Stomach (tissue), 9 donors: ENCODE measurements around the gene RNH1. TPM values are rescaled to one million over a fixed set of nuclear protein-coding genes. Genes with fewer than 3 reads are reported as not detected.

Experiments used
- DNase-seq, 2 donors: peaks; one replicate each; pipeline versions ENCODE4 v3.0.0 to v3.0.0-alpha.2; 2013 to 2019
- H3K27ac ChIP-seq, 5 donors: fragments of 200-600 bp in 4 of 5; sonication (generic) in 4 of 5; one replicate each; pipeline ENCODE4 v1.5.1; 2013 to 2019; ENCODE audit warnings: mild to moderate bottlenecking in 1 of 5, moderate library complexity in 1 of 5
- H3K27me3 ChIP-seq, 3 donors: fragments of 200-600 bp; sonication (generic); one replicate each; pipeline ENCODE4 v1.5.1; 2017 to 2019; ENCODE audit warnings: mixed run types in 1 of 3
- H3K36me3 ChIP-seq, 4 donors: fragments of 200-600 bp; sonication (generic); 1 replicate in 3 of 4; 2 replicates in 1 of 4; pipeline ENCODE4 v1.5.1; 2016 to 2019
- H3K4me1 ChIP-seq, 4 donors: fragments of 200-600 bp; sonication (generic); one replicate each; pipeline ENCODE4 v1.5.1; 2016 to 2019
- H3K4me3 ChIP-seq, 4 donors: fragments of 200-600 bp; sonication (generic) in 3 of 4; one replicate each; pipeline ENCODE4 v1.5.1; 2016 to 2019; ENCODE audit warnings: mild to moderate bottlenecking in 1 of 4
- H3K9me3 ChIP-seq, 4 donors: fragments of 200-600 bp; sonication (generic); one replicate each; pipeline ENCODE4 v1.5.1; 2016 to 2019
- EP300 ChIP-seq: sonication (generic); formaldehyde crosslinking; IDR thresholded peaks from one replicate; pipeline ENCODE4 v1.6.1; 2017; ENCODE audit warnings: antibody characterized with exemption
- POLR2A ChIP-seq, 4 donors: fragments of 450-650 bp; IDR thresholded peaks; one replicate each; pipeline ENCODE4 v1.6.1; 2016; ENCODE audit warnings: antibody characterized with exemption in 4 of 4, control low read depth in 2 of 4, mild to moderate bottlenecking in 1 of 4, moderate library complexity in 1 of 4
- POLR2AphosphoS5 ChIP-seq, 3 donors: sonication (generic); formaldehyde crosslinking; IDR thresholded peaks; one replicate each; pipeline ENCODE4 v1.6.1; 2016; ENCODE audit warnings: antibody characterized with exemption in 3 of 3
- WGBS, 5 donors: extraction: QIAGEN DNeasy Blood & Tissue Kit in 3 of 5; methylation state at CpG; one replicate each; pipeline versions ENCODE4 v1.1.5 to v1.1.7; 2013 to 2018; 5-methylcytosine and 5-hydroxymethylcytosine counted together
- intact Hi-C: fragments of 100-400 bp; cut with DNase I; formaldehyde crosslinking; loops from one replicate; pipeline ENCODE4 v1.15.1; 2023; ENCODE audit warnings: low total_unique reads
- polyA plus RNA-seq, 3 donors: library from polyadenylated mRNA; stranded (reverse); fragments of 200-250 nt; gene quantifications; one replicate each; pipeline ENCODE4 v1.2.3, GENCODE V29; 2013
- total RNA-seq, 5 donors: library from RNA; depleted of rRNA; stranded (reverse); fragments of >200 nt; gene quantifications; one replicate each; pipeline versions ENCODE4 v1.1.0 to v1.2.3, GENCODE V29; 2014 to 2016
- TF ChIP-seq, protein P1 (sequence below), 7 experiments: fragments of 450-650 bp in 4 of 7; fragments of 200-600 bp in 3 of 7; sonication (generic) in 3 of 7; IDR thresholded peaks; one replicate each; pipeline ENCODE4 v1.5.1; 2016 to 2019; ENCODE audit warnings: antibody characterized with exemption in 7 of 7, control low read depth in 2 of 7, mild to moderate bottlenecking in 1 of 7
- donor health status: healthy with polysubstance abuse.
- donor health status: Bipolar disorder and iron deficiency.
- donor health status: healthy.

RNH1 gene
- total and polyA plus RNA-seq, 8 donors: 61.3 to 260 (median 134) TPM

DNA sequence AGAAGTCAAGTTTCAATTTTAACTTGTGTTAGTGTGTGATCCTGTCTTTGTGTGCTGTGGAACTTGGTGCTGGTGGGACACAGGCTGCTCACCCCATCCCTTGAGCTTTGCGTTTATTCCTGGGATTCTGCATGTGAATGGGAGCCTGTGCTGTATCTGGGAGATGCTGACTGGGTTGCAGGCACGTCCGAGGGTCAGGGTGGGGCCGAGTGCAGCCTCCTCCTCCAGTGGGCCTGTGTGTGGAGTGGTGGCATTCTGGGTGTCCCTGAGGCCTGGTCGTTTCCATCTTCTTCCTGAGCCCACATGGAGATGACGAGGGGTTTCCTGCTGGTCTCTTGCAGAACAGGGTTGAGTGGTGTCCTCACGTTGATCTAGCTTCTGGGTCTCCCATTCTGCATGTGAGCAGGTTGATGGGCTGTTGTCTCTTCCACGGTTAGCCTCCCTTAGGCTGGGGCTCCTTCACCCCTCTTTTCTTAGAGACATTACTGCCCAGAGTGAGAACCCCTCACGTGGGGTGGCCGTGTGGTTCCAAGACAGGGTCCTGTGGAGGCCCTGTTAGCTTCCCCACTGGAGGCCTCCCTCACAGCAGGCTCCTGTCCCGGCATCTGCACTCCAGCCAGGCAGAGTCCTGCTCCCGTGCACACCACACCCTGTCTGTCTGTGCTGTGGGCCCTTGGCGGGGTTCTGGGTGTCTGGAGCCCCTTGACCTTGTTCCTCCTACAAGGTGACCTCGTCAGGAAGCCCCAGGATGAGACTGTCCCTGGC, 52.1 kb downstream of the RNH1 start:
- WGBS, 5 donors: 72 to 81% (median 76%) methylated on average over 9 to 14 of the region's 14 CpGs
- Histone ChIP-seq H3K27ac (no peak overlapping the region), H3K9me3 (no peaks in the 10 kb centered on the region), H3K4me3 (no peak overlapping the region), H3K4me1 (peaks cover 11 to 24% (median 19%) of the 10 kb centered on the region in 4 donors), H3K27me3 (no peaks in the 10 kb centered on the region), H3K36me3 (peaks cover under 1 to 46% (median 36%) of the 10 kb centered on the region in 4 donors)
- no peak for DNase-seq
- intact Hi-C loops: no loop called here
- TF ChIP-seq POLR2A (IDR thresholded peaks at IDR 0.05) (no peak), EP300 (no peak), POLR2AphosphoS5 (IDR thresholded peaks at IDR 0.05) (no peak)
- TF ChIP-seq, protein P1, sequence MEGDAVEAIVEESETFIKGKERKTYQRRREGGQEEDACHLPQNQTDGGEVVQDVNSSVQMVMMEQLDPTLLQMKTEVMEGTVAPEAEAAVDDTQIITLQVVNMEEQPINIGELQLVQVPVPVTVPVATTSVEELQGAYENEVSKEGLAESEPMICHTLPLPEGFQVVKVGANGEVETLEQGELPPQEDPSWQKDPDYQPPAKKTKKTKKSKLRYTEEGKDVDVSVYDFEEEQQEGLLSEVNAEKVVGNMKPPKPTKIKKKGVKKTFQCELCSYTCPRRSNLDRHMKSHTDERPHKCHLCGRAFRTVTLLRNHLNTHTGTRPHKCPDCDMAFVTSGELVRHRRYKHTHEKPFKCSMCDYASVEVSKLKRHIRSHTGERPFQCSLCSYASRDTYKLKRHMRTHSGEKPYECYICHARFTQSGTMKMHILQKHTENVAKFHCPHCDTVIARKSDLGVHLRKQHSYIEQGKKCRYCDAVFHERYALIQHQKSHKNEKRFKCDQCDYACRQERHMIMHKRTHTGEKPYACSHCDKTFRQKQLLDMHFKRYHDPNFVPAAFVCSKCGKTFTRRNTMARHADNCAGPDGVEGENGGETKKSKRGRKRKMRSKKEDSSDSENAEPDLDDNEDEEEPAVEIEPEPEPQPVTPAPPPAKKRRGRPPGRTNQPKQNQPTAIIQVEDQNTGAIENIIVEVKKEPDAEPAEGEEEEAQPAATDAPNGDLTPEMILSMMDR (IDR thresholded peaks at IDR 0.05): no peak

DNA sequence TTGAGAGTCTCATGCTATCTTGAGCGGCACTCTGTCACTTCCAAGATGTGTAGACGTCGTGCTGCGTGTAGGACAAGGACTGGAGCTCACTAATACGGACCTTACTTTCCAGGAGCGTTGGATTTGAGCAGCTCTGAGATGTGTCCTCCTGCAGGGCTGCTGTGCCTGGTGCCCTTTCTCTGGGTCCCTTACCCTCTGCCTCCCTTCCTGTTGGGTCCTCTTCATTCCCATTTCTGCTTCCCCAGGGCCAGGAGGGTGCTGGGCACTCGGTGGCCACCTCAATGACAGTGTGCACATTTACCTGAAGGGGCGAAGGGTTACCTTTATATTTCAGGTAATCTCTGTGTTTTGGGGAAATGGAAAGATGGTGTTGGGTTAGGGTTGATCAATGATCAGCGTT, 53.0 kb downstream of the RNH1 start:
- Histone ChIP-seq H3K4me3 (no peak overlapping the region), H3K27ac (no peak overlapping the region), H3K9me3 (no peaks in the 10 kb centered on the region), H3K4me1 (peaks cover 19 to 34% (median 28%) of the 10 kb centered on the region in 4 donors), H3K27me3 (no peaks in the 10 kb centered on the region), H3K36me3 (peaks cover 0 to 38% (median 33%) of the 10 kb centered on the region in 4 donors)
- intact Hi-C loops: no loop called here
- WGBS, 5 donors: 87 to 93% (median 92%) methylated on average over 9 of the region's 9 CpGs
- TF ChIP-seq EP300 (no peak), POLR2AphosphoS5 (IDR thresholded peaks at IDR 0.05) (no peak), POLR2A (IDR thresholded peaks at IDR 0.05) (no peak)
- TF ChIP-seq, protein P1 (IDR thresholded peaks at IDR 0.05): no peak
- no peak for DNase-seq

DNA sequence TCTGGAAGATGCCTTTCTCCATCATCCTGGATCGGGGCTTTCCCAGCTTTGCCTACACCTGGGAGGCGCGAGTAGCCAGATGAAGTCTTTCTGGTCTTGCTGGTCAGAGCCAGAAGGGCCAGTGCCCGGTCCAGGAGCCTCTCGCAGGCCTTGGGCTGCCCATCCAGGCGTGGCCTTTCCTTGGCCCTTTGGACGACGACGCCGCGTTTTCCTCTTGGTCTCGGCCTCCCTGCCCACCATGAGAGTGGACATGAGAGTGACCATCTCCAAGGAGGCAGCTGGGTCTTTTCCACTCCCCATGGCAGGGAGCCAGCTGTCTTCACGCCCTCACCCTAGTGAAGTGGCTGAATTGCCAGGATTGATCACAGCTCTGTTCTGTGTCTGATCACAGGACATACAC, 53.5 kb downstream of the RNH1 start:
- WGBS, 5 donors: 86 to 93% (median 88%) methylated on average over 13 of the region's 13 CpGs
- TF ChIP-seq POLR2A (IDR thresholded peaks at IDR 0.05): no peak
- no peak for TF ChIP-seq EP300
- TF ChIP-seq POLR2AphosphoS5 (IDR thresholded peaks at IDR 0.05): no peak
- TF ChIP-seq, protein P1 (IDR thresholded peaks at IDR 0.05): no peak
- intact Hi-C loops: no loop called here

DNA sequence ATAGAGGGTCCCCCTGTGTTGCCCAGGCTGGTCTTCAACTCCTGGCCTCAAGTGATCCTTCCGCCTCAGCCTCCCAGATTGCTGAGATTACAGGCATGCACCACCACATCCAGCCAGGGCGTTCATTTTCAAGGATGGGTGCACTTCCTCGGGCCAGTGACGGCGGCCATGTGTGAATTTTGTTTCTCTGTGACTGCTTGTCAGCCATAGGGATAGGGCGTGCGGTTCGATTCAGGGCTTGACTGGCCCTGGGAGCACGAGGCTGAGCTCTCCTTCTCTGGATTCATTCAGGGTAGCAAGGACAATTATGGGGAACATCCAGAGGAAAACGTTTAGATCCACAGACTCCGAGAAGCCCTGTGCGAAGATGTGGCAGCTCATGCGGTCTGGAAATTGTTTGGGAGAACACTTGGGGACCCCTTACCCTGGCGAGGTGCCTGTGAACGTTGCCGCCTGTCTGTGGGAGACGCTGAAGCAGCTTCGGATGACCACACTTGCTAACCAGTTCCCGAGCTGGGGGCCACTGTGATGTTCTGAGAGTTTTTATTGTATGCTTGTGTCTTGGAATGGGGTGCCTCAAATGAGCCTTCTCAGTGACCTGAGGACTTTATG, 54.0 kb downstream of the RNH1 start:
- H3K36me3 ChIP-seq: peaks cover 0 to 38% (median 33%) of the 10 kb centered on the region in 4 donors
- H3K4me3 ChIP-seq: no peak overlapping the region
- no peaks in the 10 kb centered on the region for H3K27me3 ChIP-seq
- 88 to 93% (median 91%) methylated on average over 19 of the region's 19 CpGs for WGBS, 5 donors
- TF ChIP-seq POLR2A (IDR thresholded peaks at IDR 0.05) (no peak), POLR2AphosphoS5 (IDR thresholded peaks at IDR 0.05) (no peak), EP300 (no peak)
- TF ChIP-seq, protein P1 (IDR thresholded peaks at IDR 0.05): no peak
- peaks cover 25 to 41% (median 37%) of the 10 kb centered on the region in 4 donors for H3K4me1 ChIP-seq
- H3K27ac ChIP-seq: no peak overlapping the region
- H3K9me3 ChIP-seq: no peaks in the 10 kb centered on the region
- intact Hi-C loops: no loop called here
- DNase-seq: no peak

More for the DNA sequence above, 53.5 kb downstream of the RNH1 start:
- H3K27me3 ChIP-seq: no peaks in the 10 kb centered on the region
- peaks cover 0 to 38% (median 33%) of the 10 kb centered on the region in 4 donors for H3K36me3 ChIP-seq
- H3K9me3 ChIP-seq: no peaks in the 10 kb centered on the region
- H3K27ac ChIP-seq: no peak overlapping the region
- peaks cover 23 to 37% (median 33%) of the 10 kb centered on the region in 4 donors for H3K4me1 ChIP-seq
- no peak for DNase-seq
- no peak overlapping the region for H3K4me3 ChIP-seq
